ENCODE measurements around the gene GREB1. TPM values are rescaled to one million over a fixed set of nuclear protein-coding genes. Genes with fewer than 3 reads are reported as not detected.

The GREB1 gene
- total RNA-seq, 4 donors from 2014 or later: 8.1 to 74.3 (median 26.7) TPM

- DNase-seq (ENCODE audit: low spot score in 2 of 2): no peak
- TF ChIP-seq EP300 (IDR thresholded peaks at IDR 0.05) (no peak), POLR2A (IDR thresholded peaks at IDR 0.05) (no peak)
- TF ChIP-seq, protein P1, sequence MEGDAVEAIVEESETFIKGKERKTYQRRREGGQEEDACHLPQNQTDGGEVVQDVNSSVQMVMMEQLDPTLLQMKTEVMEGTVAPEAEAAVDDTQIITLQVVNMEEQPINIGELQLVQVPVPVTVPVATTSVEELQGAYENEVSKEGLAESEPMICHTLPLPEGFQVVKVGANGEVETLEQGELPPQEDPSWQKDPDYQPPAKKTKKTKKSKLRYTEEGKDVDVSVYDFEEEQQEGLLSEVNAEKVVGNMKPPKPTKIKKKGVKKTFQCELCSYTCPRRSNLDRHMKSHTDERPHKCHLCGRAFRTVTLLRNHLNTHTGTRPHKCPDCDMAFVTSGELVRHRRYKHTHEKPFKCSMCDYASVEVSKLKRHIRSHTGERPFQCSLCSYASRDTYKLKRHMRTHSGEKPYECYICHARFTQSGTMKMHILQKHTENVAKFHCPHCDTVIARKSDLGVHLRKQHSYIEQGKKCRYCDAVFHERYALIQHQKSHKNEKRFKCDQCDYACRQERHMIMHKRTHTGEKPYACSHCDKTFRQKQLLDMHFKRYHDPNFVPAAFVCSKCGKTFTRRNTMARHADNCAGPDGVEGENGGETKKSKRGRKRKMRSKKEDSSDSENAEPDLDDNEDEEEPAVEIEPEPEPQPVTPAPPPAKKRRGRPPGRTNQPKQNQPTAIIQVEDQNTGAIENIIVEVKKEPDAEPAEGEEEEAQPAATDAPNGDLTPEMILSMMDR (IDR thresholded peaks at IDR 0.05): no peak
- no peaks in the 10 kb centered on the region for H3K9me3 ChIP-seq
- H3K27me3 ChIP-seq: no peaks in the 10 kb centered on the region
- no peak overlapping the region for H3K4me3 ChIP-seq
- 81 to 85% methylated on average over 22 of the region's 22 CpGs for WGBS, 2 donors
- H3K4me1 ChIP-seq: peaks cover 0 to 44% (median 7%) of the 10 kb centered on the region in 4 donors
- peaks cover 0 to 29% (median 0%) of the 10 kb centered on the region in 3 donors for H3K36me3 ChIP-seq
- H3K27ac ChIP-seq: no peak overlapping the region
These were observed 44.5 kb downstream of the GREB1 start for GRCh38 chr2:11578081-11578948.

DNA sequence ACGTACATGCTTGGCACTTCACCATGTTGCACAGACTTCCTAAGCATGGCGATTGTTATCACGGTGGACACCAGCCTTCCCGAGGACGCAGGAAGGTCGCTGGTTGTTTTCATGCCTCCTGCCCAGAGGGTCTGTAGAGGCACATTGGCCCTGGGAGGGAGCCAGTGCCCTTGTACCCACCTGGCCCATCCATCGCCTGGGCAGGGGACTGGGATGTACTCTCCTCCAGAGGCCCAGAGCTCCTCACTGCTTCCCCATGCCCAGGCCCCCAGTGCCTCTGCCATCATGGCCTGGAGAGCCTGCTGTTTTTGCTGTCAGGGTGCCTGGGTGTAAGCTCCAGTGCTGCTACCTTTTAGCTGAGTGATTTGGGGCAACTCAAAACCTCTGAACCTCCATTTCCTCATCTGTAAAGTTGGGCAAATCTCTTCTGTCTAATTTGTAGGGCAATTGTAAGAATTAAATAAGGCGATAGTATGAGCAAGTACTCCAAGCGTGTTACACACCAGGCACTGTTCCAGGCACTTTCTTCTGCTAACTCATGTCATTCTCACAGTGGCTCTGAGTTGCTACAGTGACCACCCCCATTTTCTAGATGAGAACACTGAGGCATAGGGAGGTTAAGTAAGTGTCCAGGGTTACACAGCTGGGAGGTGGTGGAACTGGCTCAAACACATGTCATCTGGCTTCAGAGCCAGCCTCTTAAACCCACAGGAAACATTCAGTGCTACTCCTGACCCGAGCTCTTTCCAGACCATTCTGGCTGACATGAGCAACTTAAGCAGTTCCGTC is 45.3 kb downstream of the GREB1 start:
- Histone ChIP-seq H3K27ac (no peak overlapping the region), H3K4me3 (no peak overlapping the region), H3K36me3 (peaks cover 0 to 29% (median 0%) of the 10 kb centered on the region in 3 donors), H3K4me1 (peaks cover 0 to 49% (median 10%) of the 10 kb centered on the region in 4 donors), H3K27me3 (no peaks in the 10 kb centered on the region), H3K9me3 (no peaks in the 10 kb centered on the region)
- DNase-seq (ENCODE audit: low spot score in 2 of 2): no peak
- 89 to 91% methylated on average over 11 of the region's 11 CpGs for WGBS, 2 donors
- TF ChIP-seq, protein P1 (IDR thresholded peaks at IDR 0.05): no peak
- TF ChIP-seq POLR2A (IDR thresholded peaks at IDR 0.05): no peak
- no peak for TF ChIP-seq EP300 (IDR thresholded peaks at IDR 0.05)

- no peak overlapping the region for H3K4me3 ChIP-seq
- H3K27me3 ChIP-seq: no peaks in the 10 kb centered on the region
- no peaks in the 10 kb centered on the region for H3K9me3 ChIP-seq
- H3K36me3 ChIP-seq: peaks cover 0 to 29% (median 0%) of the 10 kb centered on the region in 3 donors
- TF ChIP-seq EP300 (IDR thresholded peaks at IDR 0.05) (no peak), POLR2A (IDR thresholded peaks at IDR 0.05) (no peak)
- TF ChIP-seq, protein P1 (IDR thresholded peaks at IDR 0.05): no peak
- WGBS, 2 donors: 71 to 75% methylated on average over 10 of the region's 10 CpGs
- H3K4me1 ChIP-seq: peaks cover 0 to 52% (median 10%) of the 10 kb centered on the region in 4 donors
- DNase-seq (ENCODE audit: low spot score in 2 of 2): no peak
- H3K27ac ChIP-seq: peak overlapping the region in 1 of 4 donors; percentile 75
These were observed 46.2 kb downstream of the GREB1 start for GRCh38 chr2:11579867-11580659.

- no peak for DNase-seq (ENCODE audit: low spot score in 2 of 2)
- H3K4me3 ChIP-seq: no peak overlapping the region
- TF ChIP-seq EP300 (IDR thresholded peaks at IDR 0.05): no peak
- no peak for TF ChIP-seq POLR2A (IDR thresholded peaks at IDR 0.05)
- TF ChIP-seq, protein P1 (IDR thresholded peaks at IDR 0.05): no peak
- peaks cover 0 to 29% (median 0%) of the 10 kb centered on the region in 3 donors for H3K36me3 ChIP-seq
- peak overlapping the region in 1 of 4 donors; percentile 75 for H3K27ac ChIP-seq
- H3K9me3 ChIP-seq: no peaks in the 10 kb centered on the region
- H3K27me3 ChIP-seq: no peaks in the 10 kb centered on the region
- WGBS, 2 donors: 84 to 85% methylated on average over 12 of the region's 12 CpGs
- peaks cover 0 to 52% (median 10%) of the 10 kb centered on the region in 4 donors for H3K4me1 ChIP-seq
These were observed 46.9 kb downstream of the GREB1 start for GRCh38 chr2:11580697-11581096.

Data from tibial nerve (tissue), 4 donors.